Suprapubic skin (tissue), 4 donors: ENCODE results near the gene KCNIP3.

Source experiments
- CTCF ChIP-seq, 2 donors: fragments of 200-600 bp in 1 of 2; fragments of 450-650 bp in 1 of 2; sonication (generic) in 1 of 2; IDR thresholded peaks; one replicate each; pipeline ENCODE4 v1.5.1; 2016 to 2019; ENCODE audit warnings: antibody characterized with exemption in 2 of 2, mild to moderate bottlenecking in 1 of 2, moderate library complexity in 1 of 2
- EP300 ChIP-seq: sonication (generic); formaldehyde crosslinking; IDR thresholded peaks from one replicate; pipeline ENCODE4 v1.6.1; 2017; ENCODE audit warnings: antibody characterized with exemption
- POLR2A ChIP-seq, 2 donors: fragments of 450-650 bp; IDR thresholded peaks; one replicate each; pipeline ENCODE4 v1.6.1; 2017; ENCODE audit warnings: antibody characterized with exemption in 2 of 2, mild to moderate bottlenecking in 2 of 2, moderate library complexity in 2 of 2
- POLR2AphosphoS5 ChIP-seq, 3 donors: sonication (generic); formaldehyde crosslinking; IDR thresholded peaks; one replicate each; pipeline ENCODE4 v1.6.1; 2017; ENCODE audit warnings: antibody characterized with exemption in 3 of 3

DNA sequence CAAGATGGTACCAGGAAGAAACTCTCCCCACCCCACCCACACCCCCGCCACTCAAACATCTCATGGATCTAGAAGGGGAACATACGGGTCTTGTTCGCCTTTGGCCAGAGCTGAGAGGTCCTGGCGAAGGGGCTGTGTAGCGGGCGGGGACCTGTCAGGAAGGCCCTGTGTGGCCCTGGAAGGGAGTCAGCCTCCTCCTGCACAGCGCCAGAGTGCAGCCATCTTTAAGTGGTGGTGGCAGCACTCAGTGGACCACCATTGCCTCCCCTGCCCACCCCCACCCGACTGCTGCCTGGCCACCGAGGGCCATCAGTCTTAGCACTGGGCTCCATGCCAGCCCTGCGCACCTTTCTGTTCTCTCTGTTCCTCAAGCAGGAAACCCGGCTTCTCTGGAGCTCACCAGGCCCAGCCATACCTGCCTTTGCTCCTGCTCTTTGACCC is 93.8 kb downstream of the KCNIP3 start:
- TF ChIP-seq CTCF (IDR thresholded peaks at IDR 0.05) (no peak), POLR2AphosphoS5 (IDR thresholded peaks at IDR 0.05) (no peak), EP300 (no peak), POLR2A (IDR thresholded peaks at IDR 0.05) (no peak)
